Left forelimb (tissue), 1 donor: ENCODE results near the gene UBE2K.
"Not testable (repeated sequence)": the region's sequence is repeated elsewhere in the genome, so short reads cannot be mapped to it uniquely, and the experiment has no call there.

ENCODE experiments used
- DNase-seq: peaks from one replicate; pipeline ENCODE4 v3.0.0-alpha.2; 2018; ENCODE audit warnings: low spot score

UBE2K gene, protein sequence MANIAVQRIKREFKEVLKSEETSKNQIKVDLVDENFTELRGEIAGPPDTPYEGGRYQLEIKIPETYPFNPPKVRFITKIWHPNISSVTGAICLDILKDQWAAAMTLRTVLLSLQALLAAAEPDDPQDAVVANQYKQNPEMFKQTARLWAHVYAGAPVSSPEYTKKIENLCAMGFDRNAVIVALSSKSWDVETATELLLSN

DNA sequence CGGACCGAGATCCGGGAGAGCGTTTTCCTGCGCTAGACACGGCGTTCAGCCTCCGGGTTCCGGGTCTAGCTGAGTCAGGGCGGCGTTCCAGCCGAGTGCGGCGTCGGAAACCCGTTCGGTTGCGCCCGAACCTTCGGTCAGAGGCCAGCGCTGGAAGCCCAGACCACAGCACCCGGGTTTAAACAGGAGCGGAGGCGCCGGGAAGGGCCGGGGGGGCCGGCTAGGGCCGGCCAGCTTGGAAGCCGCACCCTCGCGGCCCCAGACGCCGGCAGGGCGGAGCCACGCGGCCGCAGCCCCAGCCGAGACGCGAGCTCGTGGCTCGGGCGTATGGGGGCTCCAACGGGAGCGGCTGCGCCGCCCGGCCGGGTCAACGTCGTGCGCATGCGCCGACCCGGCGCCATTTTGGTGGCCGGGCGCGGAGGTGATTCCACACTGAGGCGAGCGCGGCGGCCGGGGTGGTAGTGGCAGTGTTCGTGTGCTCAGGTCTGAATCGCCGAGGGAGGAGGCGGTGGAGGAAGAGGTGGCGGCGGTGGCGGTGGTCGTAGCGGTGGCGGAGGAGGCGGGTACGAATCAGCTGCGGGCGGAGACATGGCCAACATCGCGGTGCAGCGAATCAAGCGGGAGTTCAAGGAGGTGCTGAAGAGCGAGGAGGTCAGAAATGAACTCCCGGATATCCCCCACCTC is at the start of gene UBE2K:
Gene UBE2K, plus strand, starts transcription at position 397 of the 684 bp plus-strand sequence. Its CDS starts 192 bp downstream, at position 589.
- peak; percentile 93 for DNase-seq

DNA sequence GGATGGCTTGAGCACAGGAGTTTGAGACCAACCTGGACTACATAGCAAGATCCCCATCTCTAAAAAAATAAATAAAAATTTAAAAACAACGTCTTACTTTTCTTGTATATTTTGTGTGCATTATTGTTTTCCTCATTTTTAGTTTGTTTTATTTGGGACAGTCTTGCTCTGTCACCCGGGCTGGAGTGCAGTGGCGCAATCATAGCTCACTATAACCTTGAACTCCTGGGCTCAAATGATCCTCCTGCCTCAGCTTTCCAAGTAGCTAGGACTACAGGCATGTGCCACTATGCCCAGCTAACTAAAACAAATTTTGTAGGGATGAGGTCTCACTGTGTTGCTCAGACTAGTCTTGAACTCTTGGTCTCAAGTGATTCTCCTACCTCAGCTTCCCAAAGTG is 49.7 kb upstream of the UBE2K start:
- DNase-seq: no peak

DNA sequence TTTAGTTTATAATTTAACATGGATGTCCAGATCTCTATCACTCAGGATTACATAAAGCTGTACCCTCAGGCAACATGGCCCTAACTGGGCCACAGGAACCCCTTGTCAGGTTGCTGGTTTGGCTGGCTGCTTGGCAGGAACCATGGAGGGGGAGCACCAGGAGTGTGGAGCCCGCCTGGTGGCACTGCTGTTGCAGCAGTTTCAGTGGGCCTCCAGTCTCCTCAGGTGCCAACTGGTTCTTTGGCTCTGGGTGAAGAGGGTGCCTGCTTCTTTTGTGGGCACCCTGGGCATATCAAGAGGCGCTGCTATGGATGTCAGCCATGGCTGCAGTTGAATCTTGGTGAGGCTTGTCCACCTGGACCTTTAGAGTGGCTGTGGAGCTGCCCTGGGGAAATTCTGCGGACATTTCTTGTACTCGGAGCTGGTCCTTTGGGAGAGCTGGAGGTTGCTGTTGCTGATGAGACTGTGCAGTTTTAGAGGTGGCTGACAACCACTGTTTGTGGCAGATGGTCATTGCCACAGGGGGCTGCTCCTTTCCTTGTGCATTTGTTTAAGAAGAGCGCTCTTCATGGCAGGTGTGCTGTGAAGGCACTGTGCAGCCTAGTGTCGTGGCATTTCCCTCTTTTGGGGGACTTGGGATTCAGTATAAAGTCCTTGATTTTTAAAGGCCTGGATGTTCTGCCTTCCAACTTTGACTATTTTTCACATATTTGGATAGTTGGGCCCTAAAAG is 48.9 kb upstream of the UBE2K start:
- DNase-seq: no peak

DNA sequence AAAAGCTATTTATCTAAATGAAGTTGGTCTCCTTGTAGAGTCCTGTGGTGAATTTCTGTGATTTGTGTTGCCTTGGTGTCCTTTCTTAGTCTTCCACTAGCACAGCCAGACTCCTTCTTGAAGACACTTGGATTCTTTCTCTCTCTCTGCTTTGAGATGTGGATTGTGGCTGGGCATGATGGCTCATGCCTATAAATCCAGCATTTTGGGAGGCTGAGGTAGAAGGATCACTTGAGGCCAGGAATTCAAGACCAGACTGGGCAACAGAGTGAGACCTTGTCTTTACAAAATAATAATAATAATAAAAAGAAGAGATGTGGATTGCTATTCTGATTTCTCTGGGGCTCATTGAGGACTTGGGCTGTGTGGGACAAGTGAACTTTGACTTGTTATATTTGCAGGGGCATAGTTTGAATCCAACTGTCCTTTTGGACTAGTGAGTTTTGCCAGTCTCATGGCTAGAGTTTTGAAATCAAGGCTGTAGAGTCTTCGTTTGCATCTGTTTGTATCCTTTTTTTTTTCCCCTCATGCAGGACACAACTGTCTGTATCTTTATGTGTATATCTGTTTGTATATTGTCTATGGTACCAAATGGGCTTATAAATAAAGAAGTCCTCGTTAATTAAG is 48.2 kb upstream of the UBE2K start:
- DNase-seq: no peak

DNA sequence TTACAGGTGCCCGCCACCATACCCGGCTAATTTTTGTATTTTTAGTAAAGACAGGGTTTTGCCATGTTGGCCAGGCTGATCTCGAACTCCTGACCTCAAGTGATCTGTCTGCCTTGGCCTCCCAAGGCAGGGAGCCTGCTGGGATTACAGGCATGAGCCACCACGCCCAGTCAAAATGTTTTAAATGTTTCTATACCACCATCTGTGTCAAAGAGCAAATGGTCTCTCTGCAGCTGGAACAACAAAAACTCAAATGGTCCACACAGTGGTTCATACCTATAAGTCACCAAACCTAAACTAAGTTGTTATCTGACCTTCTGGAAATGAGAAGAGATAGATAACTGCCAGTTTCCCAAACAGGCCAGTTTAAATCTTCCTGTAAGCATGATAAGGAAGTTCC is 46.4 kb upstream of the UBE2K start:
- DNase-seq: not testable (repeated sequence)

DNA sequence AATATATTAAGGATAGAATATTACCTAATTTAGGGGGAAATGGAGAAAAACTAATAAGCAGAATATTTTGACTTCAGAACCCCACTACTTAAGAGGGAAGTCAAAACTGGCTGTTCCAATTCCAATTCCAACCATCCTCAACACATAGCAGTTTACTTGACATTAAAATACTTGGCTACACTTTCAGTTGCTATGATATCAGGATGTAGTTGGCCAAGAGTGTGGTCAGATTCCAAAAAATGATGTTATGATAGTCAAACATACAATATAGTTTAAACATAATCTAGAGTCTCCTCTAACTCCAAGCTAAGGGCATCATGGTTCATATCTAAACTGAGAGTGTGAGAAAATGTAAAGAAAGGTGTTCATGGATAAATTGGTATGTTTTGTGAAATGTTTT is 42.7 kb upstream of the UBE2K start:
- DNase-seq: no peak

DNA sequence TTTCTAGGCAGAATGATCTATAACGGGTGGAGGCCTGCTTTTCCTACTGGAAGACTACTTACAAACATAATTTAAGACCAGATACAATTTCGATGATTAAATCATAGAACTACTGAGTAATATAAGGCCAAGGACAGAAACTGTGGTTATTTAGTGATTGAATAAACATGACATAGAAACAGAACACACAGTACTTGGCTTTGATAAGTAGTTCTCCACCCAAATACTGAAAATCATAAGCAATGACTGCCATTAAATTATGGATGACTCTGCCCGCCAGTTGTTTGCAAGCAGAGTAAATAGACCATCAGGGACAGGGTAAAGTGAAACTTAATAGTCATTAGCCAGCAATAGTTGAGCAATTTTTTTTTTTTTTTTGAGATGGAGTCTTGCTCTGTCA is 42.1 kb upstream of the UBE2K start:
- DNase-seq: no peak

DNA sequence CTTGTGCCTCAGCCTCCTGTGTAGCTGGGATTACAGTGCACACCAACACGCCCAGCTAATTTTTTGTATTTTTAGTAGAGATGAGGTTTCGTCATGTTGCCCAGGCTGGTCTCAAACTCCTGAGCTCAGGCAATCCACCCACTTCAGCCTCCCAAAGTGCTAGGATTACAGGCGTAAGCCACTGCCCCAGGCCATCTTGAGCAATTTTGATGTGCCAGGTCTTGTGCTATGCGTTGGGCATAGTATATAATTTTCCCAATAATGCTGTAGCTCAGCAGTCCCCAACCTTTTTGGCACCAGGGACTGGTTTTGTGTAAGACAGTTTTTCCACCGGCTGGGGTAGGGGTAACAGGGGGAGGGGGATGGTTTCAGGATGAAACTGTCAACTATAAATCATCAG is 41.3 kb upstream of the UBE2K start:
- not testable (repeated sequence) for DNase-seq

DNA sequence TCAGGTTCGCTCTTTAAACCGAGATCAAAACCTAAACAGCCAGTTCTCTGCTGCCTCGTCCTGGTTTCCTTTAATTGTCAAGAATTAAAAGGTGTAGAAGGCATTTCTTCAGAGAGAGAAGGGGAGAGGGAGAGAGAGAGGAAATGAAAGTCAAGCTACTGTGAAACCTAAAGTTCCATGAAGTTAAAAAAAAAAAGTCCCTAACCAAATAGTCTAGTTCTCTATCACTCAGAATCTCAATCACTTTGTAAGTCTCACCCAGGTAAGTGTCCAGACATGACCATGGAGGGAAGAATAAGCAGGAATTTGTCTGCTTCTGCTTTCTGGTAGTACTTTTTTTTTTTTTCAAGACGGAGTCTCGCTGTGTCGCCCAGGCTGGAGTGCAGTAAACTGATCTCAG is 40.5 kb upstream of the UBE2K start:
- DNase-seq: no peak

DNA sequence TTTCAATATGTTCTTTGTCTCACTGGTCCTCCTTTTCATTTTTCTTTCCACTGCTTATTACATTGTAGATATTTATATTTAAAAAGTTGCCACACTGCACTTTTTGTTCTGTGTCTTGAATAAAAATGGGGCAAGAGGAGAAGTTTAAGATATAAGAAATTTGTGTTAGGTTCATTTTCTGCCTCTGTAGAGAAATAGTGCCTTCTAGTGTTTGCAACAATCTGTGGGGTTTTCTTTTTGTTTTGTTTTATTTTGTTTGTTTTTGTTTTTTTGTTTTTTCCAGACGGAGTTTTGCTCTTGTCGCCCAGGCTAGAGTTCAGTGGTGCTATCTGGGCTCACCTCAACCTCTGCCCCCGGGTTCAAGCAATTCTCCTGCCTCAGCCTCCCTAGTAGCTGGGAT is 39.2 kb upstream of the UBE2K start:
- no peak for DNase-seq

DNA sequence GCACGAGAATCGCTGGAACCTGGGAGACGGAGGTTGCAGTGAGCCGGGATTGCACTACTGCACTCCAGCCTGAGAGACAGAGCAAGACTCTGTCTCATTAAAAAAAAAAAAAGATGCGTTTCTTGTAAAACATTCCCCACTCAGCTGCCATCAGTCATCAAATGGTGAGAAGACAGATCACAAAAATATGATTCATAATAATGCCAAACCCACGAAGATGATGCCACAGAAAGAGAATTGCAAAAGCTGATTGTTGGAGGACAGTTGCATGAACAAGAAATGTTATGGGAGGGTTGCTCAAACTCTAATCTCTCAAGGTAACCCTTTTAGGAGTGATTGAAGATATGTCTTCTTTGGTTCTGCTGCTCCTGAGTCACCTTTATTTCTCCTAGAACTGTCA is 37.9 kb upstream of the UBE2K start:
- no peak for DNase-seq

DNA sequence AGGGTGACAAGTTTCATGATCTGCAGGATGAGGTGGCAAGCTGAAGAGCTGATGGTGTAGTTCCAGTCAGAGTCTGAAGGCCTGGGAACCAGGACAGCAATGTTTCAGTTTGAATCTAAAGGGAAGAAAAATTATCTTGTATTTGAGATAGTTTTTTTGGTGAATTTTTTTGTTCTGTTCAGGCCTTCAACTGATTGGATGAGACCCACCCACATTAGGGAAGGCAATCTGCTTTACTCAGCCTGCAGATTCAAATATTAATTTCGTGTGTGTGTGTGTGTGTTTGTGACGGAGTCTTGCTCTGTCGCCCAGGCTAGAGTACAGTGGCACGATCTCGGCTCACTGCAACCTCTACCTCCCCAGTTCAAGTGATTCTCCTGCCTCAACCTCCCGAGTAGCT is 37.2 kb upstream of the UBE2K start:
- DNase-seq: no peak

DNA sequence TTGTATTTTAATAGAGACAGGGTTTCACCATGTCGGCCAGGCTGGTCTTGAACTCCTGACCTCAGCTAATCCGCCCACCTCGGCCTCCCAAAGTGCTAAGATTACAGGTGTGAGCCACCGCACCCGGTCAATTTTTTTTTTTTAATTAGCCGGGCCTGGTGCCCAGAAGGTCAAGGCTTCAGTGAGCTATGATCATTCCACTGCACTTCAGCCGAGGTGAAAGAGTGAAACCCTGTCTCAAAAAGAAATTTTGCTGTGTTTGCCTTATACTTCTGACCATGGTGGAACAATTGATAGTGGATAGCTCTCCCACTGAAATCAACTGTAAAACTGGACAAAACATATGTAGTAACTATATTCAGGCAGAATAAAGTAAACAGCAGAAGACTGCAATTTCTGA is 35.3 kb upstream of the UBE2K start:
- no peak for DNase-seq

DNA sequence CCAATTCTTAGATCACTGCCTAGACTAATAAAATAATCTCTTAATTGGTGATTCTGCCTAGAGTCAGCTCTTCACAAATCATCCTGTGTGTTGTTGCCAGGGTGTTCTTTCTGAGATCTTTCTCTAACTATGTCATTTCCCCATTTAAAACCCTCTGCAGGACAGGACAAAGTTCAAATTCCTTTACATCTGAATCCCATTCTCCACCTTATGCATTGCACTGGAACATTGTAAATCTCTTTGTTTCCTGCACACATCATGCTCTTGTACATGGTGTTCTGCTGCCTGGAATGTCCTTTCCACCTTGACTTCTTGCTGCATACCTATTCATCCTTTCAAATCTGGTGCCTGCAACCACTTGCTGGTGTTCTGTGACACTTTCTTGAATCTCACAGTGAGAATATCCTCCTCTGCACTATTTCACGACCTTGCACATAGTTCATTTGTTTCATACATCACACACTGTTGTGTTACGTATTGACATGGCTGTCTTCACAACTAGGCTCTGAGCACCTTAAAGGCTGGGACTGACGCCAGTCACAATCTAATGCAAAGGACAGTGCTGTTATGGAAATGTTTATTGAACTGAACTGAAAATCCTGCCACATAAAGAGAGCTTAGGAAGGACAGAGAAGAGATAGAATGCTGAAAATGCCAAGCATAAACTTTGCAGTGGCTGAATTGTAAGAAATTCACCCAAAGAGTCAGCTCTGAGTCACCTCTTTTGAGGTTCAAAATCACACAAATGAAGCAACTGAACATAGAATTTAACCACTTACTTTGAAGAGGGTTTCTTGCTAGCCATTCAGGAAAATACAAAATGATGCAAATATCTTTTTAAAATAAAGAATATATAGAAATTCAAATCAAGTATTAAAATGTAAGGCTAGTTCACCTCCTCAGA is 32.9 kb upstream of the UBE2K start:
- no peak for DNase-seq

DNA sequence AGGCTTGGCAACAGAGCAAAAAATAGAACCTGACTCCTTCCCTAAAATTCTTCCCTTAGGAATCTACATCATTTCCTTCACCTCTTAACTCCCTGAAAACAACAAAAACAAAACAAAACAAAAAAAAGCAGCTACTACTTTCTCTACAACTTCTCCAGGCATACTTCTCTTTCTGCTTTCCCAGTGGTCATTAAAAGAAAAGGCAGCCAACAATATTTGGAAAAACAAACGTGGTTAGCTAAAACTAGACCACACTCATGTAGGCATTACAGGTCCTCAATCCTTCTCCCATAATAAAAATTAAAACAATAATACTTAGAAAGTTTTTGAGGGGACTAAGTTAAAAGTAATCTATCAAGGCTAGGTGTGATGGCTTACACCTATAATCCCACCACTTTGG is 30.2 kb upstream of the UBE2K start:
- DNase-seq: no peak

DNA sequence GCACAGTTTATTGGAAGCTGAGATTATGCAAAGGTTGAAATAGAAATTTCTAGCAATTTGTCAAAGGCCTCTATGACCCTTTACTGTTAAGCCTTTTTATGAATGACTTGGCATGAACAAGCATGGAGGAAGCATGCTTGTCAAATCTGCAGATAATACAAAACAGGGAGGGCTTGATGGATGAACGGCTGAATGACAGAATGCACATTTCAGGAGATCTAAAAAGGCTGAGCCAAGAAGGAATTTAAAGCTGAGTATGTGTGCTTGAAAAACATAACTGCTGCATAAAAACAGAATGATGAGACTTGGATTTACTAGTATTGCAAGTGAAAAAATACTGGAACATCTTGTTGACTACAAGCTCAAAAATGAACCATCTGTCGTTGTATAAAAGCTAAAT is 29.0 kb upstream of the UBE2K start:
- DNase-seq: no peak

DNA sequence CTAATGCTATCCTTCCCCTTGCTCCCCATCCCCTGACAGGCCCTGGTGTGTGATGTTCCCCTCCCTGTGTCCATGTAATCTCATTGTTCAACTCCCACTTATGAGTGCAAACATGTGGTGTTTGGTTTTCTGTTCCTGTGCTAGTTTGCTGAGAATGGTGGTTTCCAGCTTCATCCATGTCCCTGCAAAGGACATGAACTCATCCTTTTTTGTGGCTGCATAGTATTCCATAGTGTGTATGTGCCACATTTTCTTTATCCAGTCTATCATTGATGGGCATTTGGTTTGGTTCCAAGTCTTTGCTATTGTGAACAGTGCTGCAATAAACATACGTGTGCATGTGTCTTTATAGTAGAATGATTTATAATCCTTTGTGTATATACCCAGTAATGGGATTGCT is 27.6 kb upstream of the UBE2K start:
- DNase-seq: not testable (repeated sequence)

DNA sequence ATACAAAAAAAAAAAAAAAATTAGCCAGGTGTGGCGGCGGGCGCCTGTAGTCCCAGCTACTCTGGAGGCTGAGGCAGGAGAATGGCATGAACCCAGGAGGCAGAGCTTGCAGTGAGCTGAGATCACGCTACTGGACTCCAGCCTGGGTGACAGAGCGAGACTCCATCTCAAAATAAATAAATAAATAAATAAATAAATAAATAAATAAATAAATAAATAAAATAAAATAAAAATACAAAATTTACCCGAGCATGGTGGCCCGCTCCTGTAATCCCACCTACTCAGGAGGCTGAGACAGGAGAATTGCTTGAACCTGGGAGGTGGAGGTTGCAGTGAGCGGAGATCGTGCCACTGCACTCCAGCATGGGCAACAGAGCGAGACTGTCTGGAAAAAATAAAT is 22.3 kb upstream of the UBE2K start:
- not testable (repeated sequence) for DNase-seq

DNA sequence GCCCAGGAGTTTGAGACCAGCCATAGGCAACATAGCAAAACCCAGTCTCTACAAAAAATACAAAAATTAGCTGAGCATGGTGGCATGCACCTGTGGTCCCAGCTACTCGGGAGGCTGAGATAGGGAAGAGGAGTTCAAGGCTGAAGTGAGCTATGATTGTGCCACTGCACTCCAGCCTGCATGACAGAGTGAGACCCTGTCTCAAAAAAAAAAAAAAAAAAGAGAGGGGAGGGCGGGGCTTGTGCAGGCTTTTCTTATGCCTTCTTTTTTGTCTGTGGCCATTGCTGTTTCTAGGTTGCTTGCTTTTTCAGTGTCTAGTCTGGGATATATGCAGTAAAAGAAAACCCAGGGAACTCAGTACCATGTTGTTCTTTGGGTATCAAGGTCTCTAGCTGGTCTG is 16.9 kb upstream of the UBE2K start:
- not testable (repeated sequence) for DNase-seq

DNA sequence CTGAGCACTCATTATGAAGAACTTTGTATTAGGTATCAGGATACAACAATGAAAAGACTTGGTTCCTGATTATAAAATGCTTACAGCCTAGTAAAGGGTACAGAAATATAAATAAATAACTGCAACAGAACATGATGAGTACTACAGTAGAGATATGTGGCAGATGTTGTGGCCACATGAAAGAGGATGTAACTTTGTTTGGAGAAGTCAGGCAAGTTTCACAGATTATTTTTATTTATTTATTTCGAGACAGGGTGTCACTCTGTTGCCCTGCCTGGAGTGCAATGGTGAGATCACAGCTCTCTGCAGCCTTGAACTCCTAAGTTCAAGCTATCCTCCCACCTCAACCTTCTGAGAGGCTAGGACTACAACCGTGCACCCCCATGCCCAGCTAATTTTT is 15.8 kb upstream of the UBE2K start:
- no peak for DNase-seq

DNA sequence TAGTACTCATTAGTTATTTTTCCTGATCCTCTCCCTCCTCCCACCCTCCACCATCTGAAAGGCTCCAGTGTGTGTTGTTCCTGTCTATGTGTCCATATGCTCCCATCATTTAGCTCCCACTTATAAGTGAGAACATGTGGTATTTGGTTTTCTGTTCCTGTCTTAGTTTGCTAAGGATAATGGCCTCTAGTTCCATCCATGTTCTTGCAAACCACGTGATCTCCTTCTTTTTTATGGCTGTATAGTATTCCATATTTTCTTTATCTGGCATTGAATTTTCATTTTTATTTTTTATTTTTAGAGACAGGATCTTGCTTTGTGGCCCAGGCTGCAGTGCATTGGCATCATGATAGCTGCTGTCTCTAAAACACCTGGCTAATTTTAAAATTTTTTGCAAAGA is 11.9 kb upstream of the UBE2K start:
- no peak for DNase-seq

DNA sequence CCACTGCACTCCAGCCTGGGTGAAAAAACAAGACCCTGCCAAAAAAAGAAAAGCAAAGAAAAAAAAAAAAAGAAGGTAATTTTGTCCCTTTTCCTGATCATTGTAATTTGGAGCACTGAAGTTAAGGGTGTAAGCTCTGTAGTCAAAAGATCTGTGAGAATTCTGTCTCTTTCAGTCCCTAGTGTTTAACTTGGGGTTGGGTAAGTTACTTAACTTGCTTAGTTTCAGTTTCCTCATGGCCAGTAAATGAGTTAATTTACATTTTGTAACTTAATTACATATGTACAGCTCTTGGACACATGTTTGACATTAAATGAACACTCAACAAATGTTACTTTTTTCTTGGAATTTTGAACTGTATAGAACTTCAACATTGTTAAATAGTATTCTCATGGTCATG is 10.9 kb upstream of the UBE2K start:
- no peak for DNase-seq
